ENCODE results near the gene ZNF679. TPM values are rescaled to one million over a fixed set of nuclear protein-coding genes. Genes with fewer than 3 reads are reported as not detected.

Gene ZNF679
- total RNA-seq, 2 donors from 2014 or later, result not detected

Other genes starting within 250 kb of the ZNF679 start
- gene ZNF722, start 229.6 kb upstream of the ZNF679 start, total RNA-seq, result not detected
- gene ZNF727, start 183.0 kb upstream of the ZNF679 start, total RNA-seq, result 1 to 10 TPM; 7.3 to 7.8 TPM
- not detected for gene ZNF735, start 21.3 kb upstream of the ZNF679 start, total RNA-seq
- gene ZNF736, start 85.5 kb downstream of the ZNF679 start, total RNA-seq, result 10 to 100 TPM; 12.4 to 23.4 TPM